ENCODE measurements around the gene KLHDC10. TPM values are rescaled to one million over a fixed set of nuclear protein-coding genes. Genes with fewer than 3 reads are reported as not detected.
"Not testable (repeated sequence)": the region's sequence is repeated elsewhere in the genome, so short reads cannot be mapped to it uniquely, and the experiment has no call there.

KLHDC10 gene
- total RNA-seq, 1 donor from 2014 or later = 35.3 TPM

GRCh38 chr7:130079846-130080394, 9.6 kb downstream of the KLHDC10 start:
- Mint-ChIP-seq H3K4me1 (ENCODE audit: unreplicated experiment) (peaks cover 13% of the 10 kb centered on the region), H3K27me3 (ENCODE audit: unreplicated experiment) (no peaks in the 10 kb centered on the region), H3K9me3 (ENCODE audit: unreplicated experiment) (no peaks in the 10 kb centered on the region), H3K4me3 (ENCODE audit: unreplicated experiment) (no peak overlapping the region), H3K36me3 (ENCODE audit: unreplicated experiment) (peaks cover 14% of the 10 kb centered on the region), H3K27ac (ENCODE audit: unreplicated experiment) (no peak overlapping the region)
- DNase-seq (ENCODE audit: extremely low spot score, unreplicated experiment) = no peak
- TF ChIP-seq, protein P1, sequence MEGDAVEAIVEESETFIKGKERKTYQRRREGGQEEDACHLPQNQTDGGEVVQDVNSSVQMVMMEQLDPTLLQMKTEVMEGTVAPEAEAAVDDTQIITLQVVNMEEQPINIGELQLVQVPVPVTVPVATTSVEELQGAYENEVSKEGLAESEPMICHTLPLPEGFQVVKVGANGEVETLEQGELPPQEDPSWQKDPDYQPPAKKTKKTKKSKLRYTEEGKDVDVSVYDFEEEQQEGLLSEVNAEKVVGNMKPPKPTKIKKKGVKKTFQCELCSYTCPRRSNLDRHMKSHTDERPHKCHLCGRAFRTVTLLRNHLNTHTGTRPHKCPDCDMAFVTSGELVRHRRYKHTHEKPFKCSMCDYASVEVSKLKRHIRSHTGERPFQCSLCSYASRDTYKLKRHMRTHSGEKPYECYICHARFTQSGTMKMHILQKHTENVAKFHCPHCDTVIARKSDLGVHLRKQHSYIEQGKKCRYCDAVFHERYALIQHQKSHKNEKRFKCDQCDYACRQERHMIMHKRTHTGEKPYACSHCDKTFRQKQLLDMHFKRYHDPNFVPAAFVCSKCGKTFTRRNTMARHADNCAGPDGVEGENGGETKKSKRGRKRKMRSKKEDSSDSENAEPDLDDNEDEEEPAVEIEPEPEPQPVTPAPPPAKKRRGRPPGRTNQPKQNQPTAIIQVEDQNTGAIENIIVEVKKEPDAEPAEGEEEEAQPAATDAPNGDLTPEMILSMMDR (IDR thresholded peaks at IDR 0.05) = no peak

DNA sequence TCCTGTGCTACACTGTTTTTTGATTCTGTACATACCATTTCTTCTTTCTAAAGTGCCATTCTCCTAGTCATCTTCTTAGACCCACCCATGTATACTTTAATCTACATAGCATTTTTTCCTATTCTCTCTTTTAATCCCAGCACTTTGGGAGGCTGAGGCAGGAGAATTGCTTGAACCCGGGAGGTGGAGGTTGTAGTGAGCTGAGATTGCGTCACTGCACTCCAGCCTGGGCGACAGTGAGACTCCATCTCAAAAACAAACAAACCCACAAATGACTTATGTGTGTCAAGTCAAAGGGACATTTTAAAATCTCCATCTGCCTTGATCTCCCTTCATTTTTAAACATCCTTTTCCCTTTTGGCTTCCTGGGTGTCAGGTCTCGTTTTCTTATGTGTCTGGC, 13.2 kb downstream of the KLHDC10 start:
- H3K9me3 Mint-ChIP-seq (ENCODE audit: unreplicated experiment); H3K27ac Mint-ChIP-seq (ENCODE audit: unreplicated experiment); H3K27me3 Mint-ChIP-seq (ENCODE audit: unreplicated experiment); H3K4me3 Mint-ChIP-seq (ENCODE audit: unreplicated experiment); DNase-seq (ENCODE audit: extremely low spot score, unreplicated experiment): not testable (repeated sequence)
- H3K4me1 Mint-ChIP-seq (ENCODE audit: unreplicated experiment) = peaks cover 14% of the 10 kb centered on the region
- H3K36me3 Mint-ChIP-seq (ENCODE audit: unreplicated experiment) = peaks cover 14% of the 10 kb centered on the region

- no peak for DNase-seq (ENCODE audit: extremely low spot score, unreplicated experiment)
Observed at GRCh38 chr7:130084037-130084875, 13.9 kb downstream of the KLHDC10 start.

DNA sequence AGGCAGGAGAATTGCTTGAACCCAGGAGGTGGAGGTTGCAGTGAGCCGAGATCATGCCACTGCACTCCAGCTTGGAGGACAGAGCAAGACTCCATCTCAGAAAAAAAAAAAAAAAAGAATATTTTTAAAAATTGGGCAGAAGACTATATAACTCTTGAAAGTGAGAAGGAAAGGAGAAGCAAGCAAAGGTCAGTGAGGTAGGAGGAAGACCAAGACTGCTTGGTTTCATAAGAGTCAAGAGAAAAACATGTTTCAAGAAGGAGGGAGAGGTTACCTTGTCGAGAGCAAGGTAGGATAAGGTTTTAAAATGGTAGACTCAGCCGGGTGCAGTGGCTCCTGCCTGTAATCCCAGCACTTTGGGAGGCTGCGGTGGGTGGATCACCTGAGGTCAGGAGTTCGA, 14.9 kb downstream of the KLHDC10 start:
- H3K4me1 Mint-ChIP-seq (ENCODE audit: unreplicated experiment) = peaks cover 13% of the 10 kb centered on the region
- not testable (repeated sequence) for H3K27ac Mint-ChIP-seq (ENCODE audit: unreplicated experiment)

More at GRCh38 chr7:130084037-130084875, 13.9 kb downstream of the KLHDC10 start:
- no peaks in the 10 kb centered on the region for H3K9me3 Mint-ChIP-seq (ENCODE audit: unreplicated experiment)
- no peaks in the 10 kb centered on the region for H3K27me3 Mint-ChIP-seq (ENCODE audit: unreplicated experiment)
- H3K4me1 Mint-ChIP-seq (ENCODE audit: unreplicated experiment) = peaks cover 14% of the 10 kb centered on the region
- no peak overlapping the region for H3K4me3 Mint-ChIP-seq (ENCODE audit: unreplicated experiment)
- peaks cover 11% of the 10 kb centered on the region for H3K36me3 Mint-ChIP-seq (ENCODE audit: unreplicated experiment)
- TF ChIP-seq, protein P1 (IDR thresholded peaks at IDR 0.05) = peak; percentile 47
- no peak overlapping the region for H3K27ac Mint-ChIP-seq (ENCODE audit: unreplicated experiment)

GRCh38 chr7:130086938-130087337, 16.6 kb downstream of the KLHDC10 start:
- TF ChIP-seq, protein P1 (IDR thresholded peaks at IDR 0.05) = no peak
- Mint-ChIP-seq H3K36me3 (ENCODE audit: unreplicated experiment) (peaks cover 7% of the 10 kb centered on the region), H3K4me3 (ENCODE audit: unreplicated experiment) (no peak overlapping the region), H3K27me3 (ENCODE audit: unreplicated experiment) (no peaks in the 10 kb centered on the region), H3K27ac (ENCODE audit: unreplicated experiment) (no peak overlapping the region), H3K4me1 (ENCODE audit: unreplicated experiment) (peaks cover 13% of the 10 kb centered on the region), H3K9me3 (ENCODE audit: unreplicated experiment) (no peaks in the 10 kb centered on the region)
- no peak for DNase-seq (ENCODE audit: extremely low spot score, unreplicated experiment)

More for the DNA sequence above, 14.9 kb downstream of the KLHDC10 start:
- not testable (repeated sequence) for H3K4me3 Mint-ChIP-seq (ENCODE audit: unreplicated experiment); DNase-seq (ENCODE audit: extremely low spot score, unreplicated experiment); H3K27me3 Mint-ChIP-seq (ENCODE audit: unreplicated experiment); H3K9me3 Mint-ChIP-seq (ENCODE audit: unreplicated experiment)
- H3K36me3 Mint-ChIP-seq (ENCODE audit: unreplicated experiment) = peaks cover 11% of the 10 kb centered on the region

DNA sequence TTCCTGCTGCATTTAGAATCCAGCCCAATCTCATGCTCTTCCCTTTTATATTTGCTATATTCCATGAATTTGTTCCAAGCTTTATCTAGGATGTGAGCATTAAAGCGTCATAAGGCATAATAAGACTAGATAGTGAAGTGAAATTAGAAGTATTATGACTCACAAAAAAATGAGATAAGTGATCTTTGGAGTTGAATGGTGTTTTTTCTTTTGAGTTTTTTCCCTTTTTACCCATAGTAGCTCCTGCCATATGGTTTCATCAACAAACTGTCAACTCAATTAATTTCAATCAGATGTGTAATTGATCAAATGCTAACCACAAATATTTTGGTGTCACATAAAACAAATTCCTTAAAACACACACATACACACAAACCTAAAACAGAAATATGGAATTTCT, 17.0 kb downstream of the KLHDC10 start:
- Mint-ChIP-seq H3K27me3 (ENCODE audit: unreplicated experiment) (no peaks in the 10 kb centered on the region), H3K27ac (ENCODE audit: unreplicated experiment) (no peak overlapping the region), H3K4me1 (ENCODE audit: unreplicated experiment) (peaks cover 15% of the 10 kb centered on the region), H3K36me3 (ENCODE audit: unreplicated experiment) (peaks cover 7% of the 10 kb centered on the region), H3K4me3 (ENCODE audit: unreplicated experiment) (no peak overlapping the region), H3K9me3 (ENCODE audit: unreplicated experiment) (no peaks in the 10 kb centered on the region)
- DNase-seq (ENCODE audit: extremely low spot score, unreplicated experiment) = no peak
- TF ChIP-seq, protein P1 (IDR thresholded peaks at IDR 0.05) = no peak
